22Rv1 (cell line): ENCODE measurements around the gene USP32.
"Not testable (repeated sequence)": the region's sequence is repeated elsewhere in the genome, so short reads cannot be mapped to it uniquely, and the experiment has no call there.

ENCODE experiments used
- ZFX ChIP-seq: fragments of 450-650 bp; IDR thresholded peaks from 2 replicates; pipeline ENCODE4 v1.6.1; 2017; ENCODE audit warnings: antibody characterized with exemption, borderline replicate concordance
- TF ChIP-seq, protein P1 (sequence below): fragments of 450-650 bp; IDR thresholded peaks from 2 replicates; pipeline ENCODE4 v1.5.1; 2017; ENCODE audit warnings: mild to moderate bottlenecking

DNA sequence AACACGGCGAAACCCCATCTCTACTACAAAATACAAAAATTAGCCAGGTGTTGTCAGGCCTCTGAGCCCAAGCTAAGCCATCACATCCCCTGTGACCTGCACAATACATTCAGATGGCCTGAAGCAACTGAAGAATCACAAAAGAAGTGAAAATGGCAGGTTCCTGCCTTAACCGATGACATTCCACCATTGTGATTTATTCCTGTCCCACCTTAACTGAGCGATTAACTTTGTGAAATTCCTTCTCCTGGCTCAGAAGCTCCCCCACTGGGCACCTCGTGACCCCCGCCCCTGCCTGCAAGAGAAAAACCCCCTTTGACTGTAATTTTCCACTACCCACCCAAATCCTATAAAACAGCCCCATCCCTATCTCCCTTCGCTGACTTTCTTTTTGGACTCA, 7.0 kb downstream of the USP32 start:
- TF ChIP-seq, protein P1, sequence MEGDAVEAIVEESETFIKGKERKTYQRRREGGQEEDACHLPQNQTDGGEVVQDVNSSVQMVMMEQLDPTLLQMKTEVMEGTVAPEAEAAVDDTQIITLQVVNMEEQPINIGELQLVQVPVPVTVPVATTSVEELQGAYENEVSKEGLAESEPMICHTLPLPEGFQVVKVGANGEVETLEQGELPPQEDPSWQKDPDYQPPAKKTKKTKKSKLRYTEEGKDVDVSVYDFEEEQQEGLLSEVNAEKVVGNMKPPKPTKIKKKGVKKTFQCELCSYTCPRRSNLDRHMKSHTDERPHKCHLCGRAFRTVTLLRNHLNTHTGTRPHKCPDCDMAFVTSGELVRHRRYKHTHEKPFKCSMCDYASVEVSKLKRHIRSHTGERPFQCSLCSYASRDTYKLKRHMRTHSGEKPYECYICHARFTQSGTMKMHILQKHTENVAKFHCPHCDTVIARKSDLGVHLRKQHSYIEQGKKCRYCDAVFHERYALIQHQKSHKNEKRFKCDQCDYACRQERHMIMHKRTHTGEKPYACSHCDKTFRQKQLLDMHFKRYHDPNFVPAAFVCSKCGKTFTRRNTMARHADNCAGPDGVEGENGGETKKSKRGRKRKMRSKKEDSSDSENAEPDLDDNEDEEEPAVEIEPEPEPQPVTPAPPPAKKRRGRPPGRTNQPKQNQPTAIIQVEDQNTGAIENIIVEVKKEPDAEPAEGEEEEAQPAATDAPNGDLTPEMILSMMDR = not testable (repeated sequence)
- TF ChIP-seq ZFX = not testable (repeated sequence)
